DMS153 (cell line): Measurements from ENCODE around the gene MAP2K6.

Experiments used
- DNase-seq: peaks from one replicate; lab custom pipeline; 2025; lab: John Stamatoyannopoulos, UW

Gene MAP2K6

DNA sequence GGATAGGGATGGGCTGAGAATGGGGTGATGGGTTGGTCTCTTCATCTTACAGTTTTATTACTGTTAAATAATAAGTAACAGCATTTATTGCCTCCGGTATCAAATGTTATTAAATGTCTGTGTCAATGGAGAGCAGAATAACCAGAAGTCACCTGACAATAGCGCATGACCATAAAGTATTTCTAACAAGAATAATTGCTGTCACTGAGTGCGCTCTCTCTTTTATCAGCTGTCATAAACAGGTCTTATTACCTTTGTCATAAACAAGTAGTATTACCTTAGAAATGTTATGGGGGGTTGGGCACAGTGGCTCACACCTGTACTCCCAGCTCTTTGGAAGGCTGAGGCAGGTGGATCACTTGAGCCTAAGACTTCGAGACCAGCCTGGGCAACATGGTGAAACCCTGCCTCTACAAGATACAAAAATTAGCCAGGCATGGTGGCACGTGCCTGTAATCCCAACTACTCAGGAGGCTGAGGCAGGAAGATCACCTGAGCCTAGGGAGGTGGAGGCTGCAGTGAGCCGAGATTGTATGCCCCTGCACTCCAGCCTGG, 120.6 kb downstream of the MAP2K6 start:
- DNase-seq: peak; percentile 36

DNA sequence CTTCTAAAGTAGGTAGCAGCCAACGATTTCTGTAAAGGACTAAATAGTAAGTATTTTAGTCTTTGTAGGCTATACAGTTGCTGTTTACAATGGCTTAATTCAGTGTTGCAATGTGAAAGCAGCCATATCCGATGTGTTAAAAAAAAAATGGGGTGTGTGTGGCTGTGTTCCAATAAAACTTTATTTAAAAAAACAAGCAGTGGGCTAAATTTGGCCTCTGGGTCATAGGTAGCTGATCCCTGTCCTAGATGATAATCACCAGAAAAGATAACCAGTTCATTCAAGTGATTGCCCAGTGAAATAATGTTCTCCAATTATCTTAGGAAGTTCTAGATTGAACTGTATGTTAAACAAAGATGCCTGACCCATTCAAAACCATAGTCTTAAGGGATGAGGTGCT, 124.3 kb downstream of the MAP2K6 start:
- DNase-seq: no peak

DNA sequence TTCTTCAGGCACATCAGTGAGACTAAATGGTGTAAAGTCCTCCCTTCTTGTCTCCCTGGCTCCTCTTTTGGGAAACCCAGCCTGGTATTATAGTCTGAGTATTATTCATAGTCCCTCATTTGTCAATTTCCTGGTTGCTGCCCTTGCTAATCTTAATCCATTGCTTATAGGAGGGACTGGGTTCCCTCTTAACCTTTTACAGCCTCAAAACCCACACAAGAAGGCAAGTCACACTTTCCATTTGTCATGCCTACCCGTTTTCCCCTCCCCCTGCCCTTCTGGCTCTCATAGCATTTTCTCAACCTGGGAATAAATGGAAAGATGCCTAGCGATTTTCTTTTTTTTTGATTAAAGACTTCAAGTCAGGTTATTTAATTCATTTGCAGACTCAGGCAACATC, 124.8 kb downstream of the MAP2K6 start:
- DNase-seq: no peak

DNA sequence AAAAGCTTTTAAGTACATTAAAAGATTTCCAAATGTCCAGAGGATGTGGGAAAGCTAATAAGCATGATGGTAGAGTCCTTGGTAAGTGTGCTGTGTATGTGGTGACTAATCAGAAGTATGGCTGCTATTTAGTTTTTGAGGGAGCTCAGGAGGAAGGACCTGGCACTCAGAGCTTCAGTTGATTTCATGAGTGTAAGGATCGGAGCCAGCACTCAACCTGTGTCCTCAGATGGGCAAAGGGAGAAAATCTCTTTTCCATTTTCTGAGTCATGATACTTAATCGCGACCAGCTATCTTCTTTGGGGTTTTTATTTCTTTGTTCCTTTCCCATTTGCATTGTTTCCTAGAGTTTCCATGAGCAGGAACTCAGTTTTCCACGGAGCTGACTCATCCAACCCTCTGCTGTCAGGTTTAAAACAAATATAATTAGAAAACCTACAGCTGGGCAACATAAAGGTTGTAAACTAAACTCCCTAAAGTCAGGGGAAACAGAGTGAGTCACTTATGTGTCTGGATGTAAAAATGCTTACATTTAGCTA, 125.4 kb downstream of the MAP2K6 start:
- DNase-seq: peak; percentile 70

DNA sequence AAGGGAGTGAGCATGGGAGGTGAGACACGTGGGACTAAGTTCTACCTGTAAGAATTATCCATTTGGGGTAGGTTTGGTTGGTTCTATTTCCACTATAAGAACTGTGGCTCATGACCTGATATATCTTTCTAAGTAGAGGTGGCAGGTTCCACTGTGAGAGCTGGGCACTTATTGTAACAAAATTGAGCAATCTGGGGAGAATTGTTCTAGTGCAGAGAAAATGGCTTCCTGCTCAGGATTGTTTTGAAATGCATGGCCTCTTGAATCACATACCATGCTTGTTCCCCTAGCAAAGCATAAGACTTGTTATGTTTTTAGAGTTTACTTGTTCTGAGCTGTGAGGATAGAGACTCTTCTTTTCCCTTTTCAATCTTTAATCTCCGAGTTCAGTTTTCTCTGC, 125.9 kb downstream of the MAP2K6 start:
- no peak for DNase-seq

DNA sequence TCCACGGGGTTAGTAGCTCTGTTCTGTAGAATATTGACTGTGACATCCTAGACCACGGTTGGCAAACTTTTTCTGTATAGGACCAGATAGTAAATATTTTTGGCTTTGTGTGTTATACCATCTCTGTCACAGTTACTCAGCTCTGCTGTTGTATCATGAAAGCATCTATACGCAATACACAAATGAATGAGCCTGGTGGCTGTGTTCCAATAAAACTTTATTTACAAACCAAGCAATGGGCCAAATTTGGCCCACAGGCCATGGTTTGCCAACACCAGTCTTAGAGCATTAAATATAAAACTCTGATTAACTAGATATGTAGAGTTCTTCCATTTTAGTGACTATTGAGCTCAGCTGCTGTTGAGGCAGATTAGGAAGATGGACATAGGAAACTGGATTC, 132.7 kb downstream of the MAP2K6 start:
- no peak for DNase-seq

DNA sequence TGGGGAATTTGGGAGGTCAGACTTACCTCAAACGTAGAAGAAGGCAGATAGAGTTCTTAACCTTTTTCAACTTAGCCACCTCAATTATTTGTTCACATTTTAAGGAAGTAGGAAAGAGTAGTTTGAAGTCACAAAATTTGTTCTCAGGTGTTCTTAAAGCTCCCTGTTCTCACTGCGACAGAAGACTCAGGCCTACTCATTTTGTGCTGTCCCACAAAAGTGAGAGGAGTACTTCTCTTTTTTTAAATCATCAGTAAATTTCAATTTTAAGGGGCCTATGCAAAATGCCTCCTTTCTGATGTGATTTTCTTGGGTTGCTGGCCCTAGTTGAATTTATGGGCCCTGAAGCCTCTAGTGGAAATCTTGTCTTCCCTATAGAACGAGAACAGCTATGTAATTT, 133.4 kb downstream of the MAP2K6 start:
- no peak for DNase-seq

DNA sequence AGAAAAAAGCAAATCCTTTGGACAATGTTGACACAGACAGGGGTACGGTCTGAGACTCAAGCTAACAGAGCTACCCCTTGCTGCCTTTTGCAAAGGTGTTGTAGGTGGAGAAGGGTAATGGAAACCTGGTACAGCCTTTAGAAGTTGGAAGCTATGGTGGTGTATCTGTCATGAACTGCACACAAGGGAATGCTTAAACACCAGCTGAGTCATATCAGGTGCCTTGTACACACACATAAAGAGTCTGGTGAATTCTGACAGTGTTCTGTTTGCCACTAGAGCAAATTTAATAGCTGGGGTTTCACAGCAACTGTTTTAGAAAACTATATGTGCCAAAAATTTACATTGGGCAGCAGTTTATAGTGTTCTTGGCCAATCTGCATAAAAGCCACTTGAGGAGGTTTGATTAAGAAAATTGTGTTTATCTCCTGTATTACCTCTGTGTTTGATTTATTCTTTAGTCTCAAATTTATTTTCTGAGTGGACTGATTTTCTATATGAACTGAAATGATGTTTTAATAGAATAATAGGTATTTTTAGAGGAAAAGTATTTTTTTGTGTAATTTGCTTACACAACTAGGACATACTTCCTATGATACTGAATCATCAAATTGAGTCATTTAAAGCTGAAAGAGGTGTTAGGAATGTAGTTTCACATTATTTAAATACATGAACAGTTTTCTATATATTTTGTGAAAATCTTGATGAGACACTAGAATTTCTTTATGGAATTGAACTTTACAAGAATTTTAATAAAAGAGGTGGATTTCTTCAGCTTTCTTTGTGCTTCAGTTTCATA, 136.9 kb downstream of the MAP2K6 start:
- no peak for DNase-seq

DNA sequence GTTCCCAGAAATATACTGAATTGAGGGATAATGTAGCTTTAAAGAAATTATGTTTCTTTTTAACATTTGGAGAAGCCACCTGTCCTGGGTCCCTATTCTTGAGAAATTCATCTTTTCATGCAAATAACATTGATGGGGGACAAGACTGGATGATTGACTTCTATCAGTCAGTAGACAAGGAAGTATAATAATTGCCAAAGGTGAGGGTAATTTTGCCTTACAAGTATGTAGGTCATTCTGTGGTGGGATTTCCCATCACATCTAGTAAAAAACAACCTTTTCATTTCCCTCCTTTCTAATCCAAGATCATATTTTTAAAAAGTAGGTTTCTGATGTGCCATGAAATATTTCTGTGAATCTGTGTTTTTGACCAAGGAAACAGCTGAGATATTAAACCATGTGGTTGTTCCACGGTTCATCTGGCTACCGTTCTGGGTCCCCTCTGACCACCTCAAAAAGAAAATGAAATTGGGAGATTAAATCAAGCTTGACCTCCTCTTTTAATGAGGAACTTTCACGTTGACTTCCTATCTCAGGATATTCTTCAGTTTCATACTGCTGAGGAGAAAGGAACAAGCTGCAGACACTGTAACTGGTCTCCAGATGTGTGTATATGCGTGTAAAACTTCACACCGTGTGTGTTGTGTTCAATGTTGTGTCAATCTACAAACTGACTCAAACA, 138.6 kb downstream of the MAP2K6 start:
- no peak for DNase-seq

DNA sequence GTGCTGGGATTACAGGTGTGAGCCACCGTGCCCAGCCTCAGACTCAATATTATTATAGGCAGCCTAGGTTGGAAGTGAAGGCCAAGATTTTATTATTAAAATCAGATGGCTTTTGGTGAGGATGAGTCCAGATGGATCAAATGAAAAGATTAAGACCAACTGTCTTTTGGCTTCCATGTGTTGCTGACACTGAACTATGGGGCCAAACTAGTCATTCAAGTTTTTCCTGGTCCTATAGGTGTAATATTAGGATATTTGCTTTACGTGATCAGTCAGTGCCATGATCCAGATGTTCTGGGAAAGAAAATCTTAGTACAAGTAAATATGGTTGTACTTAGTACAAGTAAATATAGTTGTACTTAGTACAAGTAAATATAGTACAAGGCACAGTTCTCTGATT, 140.6 kb downstream of the MAP2K6 start:
- DNase-seq: no peak

DNA sequence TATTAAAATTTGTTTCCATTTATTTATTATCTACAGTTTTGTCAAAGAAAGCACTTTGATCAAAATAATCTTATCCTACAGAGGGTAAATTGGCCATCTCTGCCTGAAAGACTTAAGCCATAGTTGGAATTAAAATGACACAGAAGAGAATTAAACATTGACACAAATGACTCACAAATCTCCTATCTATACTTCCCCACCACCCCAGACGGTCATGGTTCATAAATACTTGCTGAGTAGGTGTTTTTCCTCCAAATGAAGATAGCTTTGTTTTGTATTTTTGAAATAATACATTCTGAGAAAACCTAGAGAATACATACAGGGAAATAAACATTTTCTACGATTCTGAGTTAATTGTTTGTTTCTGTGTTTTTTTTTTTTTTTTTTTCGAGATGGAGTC, 142.8 kb downstream of the MAP2K6 start:
- DNase-seq: no peak

DNA sequence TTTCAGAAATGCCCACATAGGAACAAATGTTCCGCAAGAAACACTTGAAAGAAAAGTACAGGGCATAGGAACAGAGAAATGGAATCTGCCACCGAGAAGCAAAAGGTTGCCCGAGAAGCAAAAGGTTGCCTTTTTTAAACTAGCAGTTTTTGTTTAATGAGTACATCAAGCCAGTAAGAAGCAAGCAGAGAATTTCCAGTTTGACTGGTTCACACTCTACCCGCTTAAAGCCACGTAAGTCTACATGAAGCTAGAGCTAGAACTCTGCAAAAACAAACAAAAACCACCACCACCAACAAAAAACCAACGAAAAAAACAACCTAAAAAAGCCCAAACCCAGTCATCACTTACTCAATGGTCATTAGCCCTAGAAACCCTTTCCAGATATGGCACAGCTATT, 144.3 kb downstream of the MAP2K6 start:
- no peak for DNase-seq

DNA sequence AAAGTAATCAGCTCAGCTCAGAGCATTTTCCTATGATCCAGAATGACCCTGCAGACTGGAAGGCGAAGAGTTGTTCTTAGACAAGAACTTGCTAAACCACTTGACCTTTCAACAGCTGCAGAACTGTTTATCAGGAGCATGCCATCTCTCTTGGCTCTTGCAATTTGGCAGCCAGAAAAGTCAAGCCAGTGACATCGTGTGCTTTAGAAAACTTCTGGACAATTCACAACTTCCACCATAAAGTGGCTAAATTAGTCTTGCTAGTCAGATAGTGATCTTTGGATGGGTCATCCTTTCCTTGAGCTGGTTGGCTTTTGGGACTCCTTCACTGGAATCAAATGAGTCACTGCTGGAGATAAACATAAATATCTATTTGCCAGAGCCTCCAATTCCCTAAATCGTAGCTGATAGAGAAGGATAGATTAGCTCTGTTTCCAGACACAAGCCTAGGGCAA, 146.5 kb downstream of the MAP2K6 start:
- no peak for DNase-seq

DNA sequence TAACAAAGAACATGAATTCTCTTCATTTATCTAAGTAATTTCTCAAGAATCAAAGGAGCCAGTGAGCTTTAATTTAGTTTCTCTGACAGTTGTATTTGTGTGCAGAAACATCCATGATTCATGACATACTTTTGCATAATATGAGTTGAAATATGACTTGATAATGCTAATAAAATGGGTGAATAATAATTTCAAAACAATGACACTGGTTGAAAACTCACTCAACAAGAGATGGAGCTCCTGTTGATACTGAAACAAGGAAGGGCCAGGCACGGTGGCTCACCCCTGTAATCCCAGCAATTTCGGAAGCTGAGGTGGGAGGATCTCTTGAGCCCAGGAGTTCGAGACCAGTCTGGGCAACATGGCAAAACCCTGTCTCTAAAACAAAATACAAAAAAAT, 147.0 kb downstream of the MAP2K6 start:
- DNase-seq: no peak

DNA sequence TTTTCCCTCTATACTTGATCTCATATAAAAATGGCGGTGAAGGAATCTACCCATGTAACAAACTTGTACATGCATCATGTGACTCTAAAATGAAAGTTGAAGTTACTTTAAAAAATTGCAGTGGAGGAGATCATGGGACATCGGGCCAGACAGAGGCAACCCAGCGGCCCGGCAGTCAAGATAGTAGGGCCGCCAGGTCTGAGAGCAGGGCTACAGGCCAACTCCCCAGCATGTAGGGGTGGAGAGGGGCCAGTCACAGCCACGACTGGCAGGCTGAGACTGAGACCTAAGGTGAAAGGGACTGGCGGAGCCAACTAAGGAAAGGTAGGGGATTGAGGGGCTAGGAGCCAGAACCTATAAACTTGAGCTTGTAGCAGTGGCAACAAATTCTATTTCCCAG, 150.9 kb downstream of the MAP2K6 start:
- no peak for DNase-seq

DNA sequence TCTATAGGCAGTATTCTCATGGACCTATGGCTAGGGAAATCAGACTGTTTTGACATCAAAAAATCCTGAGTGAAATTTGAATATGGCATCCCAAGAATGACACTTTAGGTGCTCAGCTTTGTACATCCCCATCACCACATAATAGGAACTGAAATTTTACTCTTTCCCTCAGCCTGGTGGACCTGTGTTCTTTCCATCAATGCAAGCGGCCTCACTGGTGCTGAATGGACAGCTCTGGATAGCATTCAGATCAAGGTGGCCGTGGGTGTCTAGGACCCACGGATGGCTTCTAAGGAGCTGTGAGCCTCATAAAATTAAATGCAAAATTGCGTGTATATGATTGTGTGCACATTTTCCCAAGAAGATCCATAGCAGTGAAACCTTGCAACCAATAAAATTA, 152.6 kb downstream of the MAP2K6 start:
- DNase-seq: no peak

DNA sequence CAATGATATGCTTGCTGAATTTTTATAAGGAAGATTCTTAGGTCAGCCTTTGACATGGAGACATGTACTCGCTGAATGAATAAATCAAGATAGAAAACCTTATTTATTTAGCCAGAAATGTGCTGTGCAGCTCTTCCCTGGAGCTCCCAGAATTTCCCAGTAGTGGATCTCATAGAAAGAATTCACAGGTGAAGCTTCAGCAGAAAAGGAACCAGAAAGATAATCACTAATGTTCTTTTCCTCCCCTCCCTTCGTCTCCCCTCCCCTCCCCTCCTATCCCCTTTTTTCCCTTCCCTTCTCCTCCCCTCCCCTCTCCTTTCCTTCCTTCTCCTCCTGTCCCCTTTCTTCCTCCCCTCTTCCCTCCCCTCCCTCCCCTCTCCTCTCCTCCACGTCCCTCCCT, 158.2 kb downstream of the MAP2K6 start:
- no peak for DNase-seq

DNA sequence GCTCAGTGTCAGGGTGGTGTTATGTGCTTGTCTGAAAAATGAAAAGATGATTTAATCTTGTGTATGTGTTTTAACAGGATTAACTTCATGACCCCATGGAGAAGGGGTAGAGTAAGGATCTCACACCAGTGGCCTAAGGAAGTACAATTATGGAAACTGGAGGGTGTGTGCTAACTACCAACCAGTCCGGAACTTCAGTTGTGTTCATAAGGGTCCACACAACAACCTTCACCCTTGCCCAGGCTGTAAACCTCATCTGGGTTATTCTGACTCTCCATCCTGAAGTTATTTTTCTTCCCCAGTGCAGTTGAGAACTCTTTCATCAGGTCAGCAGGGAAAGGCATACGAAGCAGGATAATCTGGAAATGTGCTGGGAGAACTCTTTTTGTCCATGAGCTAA, 158.9 kb downstream of the MAP2K6 start:
- DNase-seq: no peak

DNA sequence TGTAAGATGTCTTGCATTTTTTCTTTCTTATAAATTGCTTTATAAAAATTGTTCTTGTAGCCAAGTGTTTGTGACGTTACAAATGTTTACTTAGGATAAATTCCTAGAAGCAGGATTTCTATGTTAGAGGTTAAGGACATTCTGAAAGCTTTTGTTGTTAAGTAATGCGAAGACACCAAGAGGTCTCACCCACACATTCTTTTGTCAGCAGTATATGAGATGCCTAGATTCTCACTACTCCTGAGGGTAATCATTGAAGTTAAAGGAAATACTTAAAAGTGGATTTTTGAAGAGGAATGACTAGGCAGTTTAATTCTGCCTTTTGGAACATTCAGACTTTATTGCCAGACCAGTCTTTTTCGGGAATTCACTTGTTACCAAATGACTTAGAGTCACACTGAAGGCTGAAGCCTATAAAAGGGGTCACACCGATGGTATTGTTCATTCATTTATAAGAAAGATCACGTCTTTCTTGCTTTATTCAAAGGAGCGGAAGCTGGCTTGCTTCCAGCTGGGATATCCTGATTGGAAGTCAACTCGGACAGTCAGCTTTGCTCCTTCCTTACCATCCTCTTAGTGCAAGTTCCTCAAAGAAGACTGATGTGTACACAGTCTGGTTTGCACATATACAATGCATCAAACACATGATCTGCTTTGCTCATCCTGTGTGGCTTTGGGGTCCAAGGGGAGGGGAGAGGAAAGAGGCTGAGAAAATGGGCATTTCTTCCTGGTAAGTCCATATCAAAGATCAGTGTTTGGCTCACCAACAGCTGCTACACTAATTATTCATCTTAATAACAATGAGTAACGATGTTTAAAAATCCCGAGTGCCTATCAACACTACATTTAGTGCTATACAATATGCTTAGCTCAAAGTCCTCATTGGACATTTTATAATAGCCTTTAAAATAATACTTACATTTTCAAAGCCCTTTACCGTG, 160.0 kb downstream of the MAP2K6 start:
- DNase-seq: no peak

DNA sequence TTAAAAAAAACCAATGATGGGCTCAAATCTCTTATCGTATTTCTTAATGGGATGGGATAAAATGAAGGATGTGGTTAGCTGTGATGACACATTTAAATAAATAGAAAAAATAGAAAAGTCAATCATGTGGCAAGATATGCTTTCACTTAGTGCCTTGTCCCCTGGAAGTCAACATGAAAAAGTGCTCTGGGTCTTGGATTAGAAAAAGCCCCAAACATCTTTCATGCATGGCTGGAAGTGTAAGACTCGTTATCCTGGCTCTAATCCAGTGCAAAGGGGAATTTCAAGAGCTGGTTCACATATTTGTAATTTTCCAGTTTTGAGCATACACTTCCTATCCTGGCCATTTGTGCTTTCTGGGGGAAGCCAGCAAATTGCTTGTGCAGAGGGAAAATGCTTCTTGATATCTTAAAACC, 160.9 kb downstream of the MAP2K6 start:
- no peak for DNase-seq

DNA sequence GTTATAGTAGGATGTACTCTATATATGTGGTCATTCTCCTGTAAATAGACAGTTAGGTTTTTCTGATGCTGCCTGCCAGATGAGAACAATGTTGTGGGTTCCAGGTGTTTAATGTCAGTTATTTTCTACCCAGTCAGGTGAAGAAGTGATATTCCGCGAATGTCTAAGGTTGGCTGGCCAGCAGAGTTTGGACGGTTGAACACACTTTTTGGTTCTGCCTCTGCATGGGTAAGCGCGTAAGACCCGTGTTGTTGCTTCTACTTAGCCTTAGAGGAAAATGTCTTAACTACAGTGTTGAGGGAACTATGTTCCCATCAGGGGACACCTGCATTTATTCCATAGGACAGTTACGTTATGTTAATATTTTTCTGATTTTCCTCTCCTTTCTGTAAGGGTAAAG, 162.6 kb downstream of the MAP2K6 start:
- no peak for DNase-seq

DNA sequence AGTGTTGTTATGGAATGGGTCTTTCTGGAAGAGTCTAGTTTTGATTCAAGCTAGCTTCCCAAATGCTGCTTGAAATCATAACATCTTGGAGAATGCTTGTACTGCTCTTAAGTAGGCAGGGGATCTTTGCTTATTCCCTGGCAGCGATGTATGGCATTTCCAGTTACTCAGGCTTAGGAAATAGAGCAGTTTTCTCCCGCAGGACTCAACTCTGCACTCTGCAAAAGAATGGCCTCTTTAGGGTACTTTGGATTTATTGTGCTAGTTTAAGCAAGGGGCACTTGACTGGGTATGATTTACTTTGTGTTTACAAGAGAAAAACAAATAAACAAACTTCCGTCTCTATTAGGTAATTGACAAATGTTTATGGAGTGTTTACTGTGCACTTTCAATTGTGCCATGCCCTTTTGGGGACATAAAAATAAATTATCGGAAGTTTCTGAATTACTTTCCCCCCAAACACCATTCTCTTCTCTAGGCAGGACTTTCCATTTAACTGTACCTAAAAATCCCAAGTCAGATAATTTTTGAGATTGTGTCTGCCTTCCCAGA, 164.0 kb downstream of the MAP2K6 start:
- DNase-seq: no peak
